NB4 (cell line): Measurements from ENCODE around the gene SVIL.

Experiments used
- MAX ChIP-seq: IDR thresholded peaks from 2 replicates; pipeline ENCODE4 v1.6.1; 2011; ENCODE audit warnings: low read depth, low read length
- POLR2A ChIP-seq: IDR thresholded peaks from 2 replicates; pipeline ENCODE4 v1.6.1; 2011; ENCODE audit warnings: mild to moderate bottlenecking; ENCODE audit not compliant: insufficient read length; ENCODE audit errors: extremely low read depth
- TF ChIP-seq, protein P1 (sequence below): IDR thresholded peaks from one replicate; pipeline ENCODE4 v1.5.1; 2012; ENCODE audit warnings: low read depth, low read length

DNA sequence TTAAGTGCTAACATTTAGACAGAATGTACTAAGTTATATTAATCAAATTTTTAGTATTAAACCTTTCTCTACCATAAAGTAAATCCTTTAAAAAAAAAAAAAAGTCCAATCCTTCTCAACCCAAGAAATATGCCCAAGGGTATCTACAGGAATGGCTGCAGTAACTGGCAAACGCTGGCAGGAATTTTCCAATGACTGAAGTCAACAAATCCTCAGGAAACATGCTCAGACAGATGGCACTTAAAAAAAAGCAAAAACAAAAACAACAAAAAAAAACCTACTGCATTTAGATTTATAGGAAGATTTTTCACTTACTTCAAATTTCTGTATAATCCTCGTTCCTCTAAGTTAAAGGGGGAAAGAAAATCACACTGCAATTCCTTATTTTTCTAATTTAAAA is 666 bp downstream of the SVIL start:
- TF ChIP-seq, protein P1, sequence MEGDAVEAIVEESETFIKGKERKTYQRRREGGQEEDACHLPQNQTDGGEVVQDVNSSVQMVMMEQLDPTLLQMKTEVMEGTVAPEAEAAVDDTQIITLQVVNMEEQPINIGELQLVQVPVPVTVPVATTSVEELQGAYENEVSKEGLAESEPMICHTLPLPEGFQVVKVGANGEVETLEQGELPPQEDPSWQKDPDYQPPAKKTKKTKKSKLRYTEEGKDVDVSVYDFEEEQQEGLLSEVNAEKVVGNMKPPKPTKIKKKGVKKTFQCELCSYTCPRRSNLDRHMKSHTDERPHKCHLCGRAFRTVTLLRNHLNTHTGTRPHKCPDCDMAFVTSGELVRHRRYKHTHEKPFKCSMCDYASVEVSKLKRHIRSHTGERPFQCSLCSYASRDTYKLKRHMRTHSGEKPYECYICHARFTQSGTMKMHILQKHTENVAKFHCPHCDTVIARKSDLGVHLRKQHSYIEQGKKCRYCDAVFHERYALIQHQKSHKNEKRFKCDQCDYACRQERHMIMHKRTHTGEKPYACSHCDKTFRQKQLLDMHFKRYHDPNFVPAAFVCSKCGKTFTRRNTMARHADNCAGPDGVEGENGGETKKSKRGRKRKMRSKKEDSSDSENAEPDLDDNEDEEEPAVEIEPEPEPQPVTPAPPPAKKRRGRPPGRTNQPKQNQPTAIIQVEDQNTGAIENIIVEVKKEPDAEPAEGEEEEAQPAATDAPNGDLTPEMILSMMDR: no peak
- TF ChIP-seq POLR2A (no peak), MAX (no peak)
